ENCODE data around the gene BUD23. TPM values are rescaled to one million over a fixed set of nuclear protein-coding genes. Genes with fewer than 3 reads are reported as not detected.

Gene BUD23
- total RNA-seq, 1 experiment from 2014 or later: 78.1 TPM

- Histone ChIP-seq H3K9ac (ENCODE audit: extremely low read depth, insufficient read length, low read length) (no peak overlapping the region), H2BK120ac (ENCODE audit: low read depth, low read length, poor library complexity, severe bottlenecking) (no peak overlapping the region), H2BK20ac (ENCODE audit: low read depth, low read length, poor library complexity, severe bottlenecking) (no peak overlapping the region), H3K56ac (ENCODE audit: insufficient read length, low read depth, low read length) (no peak overlapping the region), H3K27me3 (ENCODE audit: insufficient read depth, low read length) (no peaks in the 10 kb centered on the region), H3K27ac (ENCODE audit: insufficient read length, low read depth, low read length) (no peak overlapping the region), H3K4me2 (ENCODE audit: insufficient read depth, insufficient read length, low read length) (peak overlapping the region; percentile 52), H3K4ac (ENCODE audit: low read depth, low read length) (no peak overlapping the region), H2BK5ac (ENCODE audit: insufficient read length, low read length) (no peak overlapping the region), H3T11ph (ENCODE audit: low read length) (no peak overlapping the region), H2BK15ac (ENCODE audit: low read depth, low read length) (no peak overlapping the region), H4K5ac (ENCODE audit: insufficient read length, low read depth, low read length) (no peak overlapping the region), H3K14ac (ENCODE audit: insufficient read depth, low read length) (no peak overlapping the region), H4K91ac (ENCODE audit: insufficient read length, low read depth, low read length) (no peak overlapping the region), H3K4me1 (ENCODE audit: insufficient read depth, low read length) (no peaks in the 10 kb centered on the region; the same call in 1 of the 2 replicates), H2AK5ac (ENCODE audit: insufficient read length, low read length) (no peak overlapping the region), H4K20me1 (ENCODE audit: control insufficient read depth, insufficient read depth, insufficient read length) (no peaks in the 10 kb centered on the region), H2AFZ (ENCODE audit: low read length) (no peak overlapping the region), H2BK12ac (ENCODE audit: insufficient read length, low read depth, low read length) (no peak overlapping the region), H3K79me1 (ENCODE audit: insufficient read depth, low read depth, low read length, poor library complexity, severe bottlenecking) (no peaks in the 10 kb centered on the region), H3K79me2 (ENCODE audit: insufficient read depth, low read length) (no peaks in the 10 kb centered on the region), H3K23ac (ENCODE audit: insufficient read length, low read depth, low read length) (no peak overlapping the region), H3K18ac (ENCODE audit: insufficient read length, low read depth, low read length) (no peak overlapping the region), H3K9me3 (ENCODE audit: control insufficient read depth, low read depth, low read length) (no peaks in the 10 kb centered on the region), H3K23me2 (ENCODE audit: insufficient read length, low read depth, low read length, poor library complexity, severe bottlenecking) (peaks cover 2% of the 10 kb centered on the region), H4K8ac (replicated peaks; ENCODE audit: insufficient read length, low read depth, low read length) (no peak overlapping the region)
- H3K27me3 Mint-ChIP-seq (ENCODE audit: low read depth): peaks cover 2% of the 10 kb centered on the region
- no peak for TF ChIP-seq CTCF (conservative IDR thresholded peaks at IDR 0.05)
- peak; percentile 96 for DNase-seq
- H3K9me3 Mint-ChIP-seq: no peaks in the 10 kb centered on the region
- peaks cover 11 to 22% (median 18%) of the 10 kb centered on the region in 3 experiments for H3K36me3 Mint-ChIP-seq (ENCODE audit: insufficient read depth in 1 of 3, low read depth in 3 of 3)
- peak overlapping the region; percentile 32 to 66; a peak in 4 of 5 replicates for H3K4me3 Mint-ChIP-seq
- peaks cover 9 to 38% of the 10 kb centered on the region in 2 experiments for H3K4me1 Mint-ChIP-seq
- H3K27ac Mint-ChIP-seq: 0 out of 7 replicates have a peak overlapping the region, but pooled peaks of 2 of the 3 experiments have one; percentile 35 to 55
- no CpG with 5 or more reads among the region's 45 CpGs for WGBS (ENCODE audit: extremely low coverage, insufficient read length, low lambda C conversion rate)
These were observed 20.6 kb downstream of the BUD23 start for GRCh38 chr7:73703757-73704639.
